Astrocyte (in vitro differentiated cells and primary cell): Measurements from ENCODE around the gene INCA1.

Source experiments
- CTCF ChIP-seq: IDR thresholded peaks from 2 replicates; pipeline ENCODE4 v1.5.1; 2011; ENCODE audit warnings: low read depth, mild to moderate bottlenecking, inconsistent platforms, low read length, moderate library complexity; ENCODE audit not compliant: insufficient read depth
- EZH2 ChIP-seq: IDR thresholded peaks from 2 replicates; pipeline ENCODE4 v1.6.1; 2012; ENCODE audit warnings: mild to moderate bottlenecking, low read length, inconsistent platforms; ENCODE audit not compliant: insufficient read depth

GRCh38 chr17:4939546-4939795 lies 57.9 kb downstream of the INCA1 start:
- no peak for TF ChIP-seq CTCF
- TF ChIP-seq EZH2, result no peak
